PFSK-1 (cell line): ENCODE measurements around the gene SUMO2.

Experiments
- FOXP2 ChIP-seq: optimal IDR thresholded peaks from 2 replicates; pipeline ENCODE3; 2011; ENCODE audit warnings: borderline replicate concordance, control low read depth, inconsistent platforms; ENCODE audit not compliant: insufficient read depth; ENCODE audit errors: extremely low read length, extremely low read depth
- POLR2AphosphoS5 ChIP-seq: IDR thresholded peaks from 2 replicates; pipeline ENCODE4 v1.6.1; 2012; ENCODE audit warnings: low read depth, mild to moderate bottlenecking, control low read depth, low read length, moderate library complexity
- SIN3A ChIP-seq: IDR thresholded peaks from 2 replicates; pipeline ENCODE4 v1.6.1; 2012; ENCODE audit warnings: mild to moderate bottlenecking, low read length, moderate library complexity, borderline replicate concordance; ENCODE audit not compliant: insufficient read depth
- TAF1 ChIP-seq: IDR thresholded peaks from 2 replicates; pipeline ENCODE4 v1.6.1; 2012; ENCODE audit warnings: low read length, control low read depth, borderline replicate concordance; ENCODE audit not compliant: insufficient read depth
- TF ChIP-seq, protein P1 (sequence below), 2 experiments: IDR thresholded peaks; 2 replicates each; pipeline versions ENCODE4 v1.6.1 to v1.8.0; 2011 to 2012; ENCODE audit warnings: low read depth in 2 of 2, low read length in 2 of 2, control low read depth in 1 of 2, inconsistent platforms in 1 of 2, mild to moderate bottlenecking in 1 of 2, moderate library complexity in 1 of 2; ENCODE audit not compliant: insufficient read depth in 1 of 2

Gene SUMO2

GRCh38 chr17:75182319-75182568 lies 515 bp downstream of the SUMO2 start:
- TF ChIP-seq, protein P1, sequence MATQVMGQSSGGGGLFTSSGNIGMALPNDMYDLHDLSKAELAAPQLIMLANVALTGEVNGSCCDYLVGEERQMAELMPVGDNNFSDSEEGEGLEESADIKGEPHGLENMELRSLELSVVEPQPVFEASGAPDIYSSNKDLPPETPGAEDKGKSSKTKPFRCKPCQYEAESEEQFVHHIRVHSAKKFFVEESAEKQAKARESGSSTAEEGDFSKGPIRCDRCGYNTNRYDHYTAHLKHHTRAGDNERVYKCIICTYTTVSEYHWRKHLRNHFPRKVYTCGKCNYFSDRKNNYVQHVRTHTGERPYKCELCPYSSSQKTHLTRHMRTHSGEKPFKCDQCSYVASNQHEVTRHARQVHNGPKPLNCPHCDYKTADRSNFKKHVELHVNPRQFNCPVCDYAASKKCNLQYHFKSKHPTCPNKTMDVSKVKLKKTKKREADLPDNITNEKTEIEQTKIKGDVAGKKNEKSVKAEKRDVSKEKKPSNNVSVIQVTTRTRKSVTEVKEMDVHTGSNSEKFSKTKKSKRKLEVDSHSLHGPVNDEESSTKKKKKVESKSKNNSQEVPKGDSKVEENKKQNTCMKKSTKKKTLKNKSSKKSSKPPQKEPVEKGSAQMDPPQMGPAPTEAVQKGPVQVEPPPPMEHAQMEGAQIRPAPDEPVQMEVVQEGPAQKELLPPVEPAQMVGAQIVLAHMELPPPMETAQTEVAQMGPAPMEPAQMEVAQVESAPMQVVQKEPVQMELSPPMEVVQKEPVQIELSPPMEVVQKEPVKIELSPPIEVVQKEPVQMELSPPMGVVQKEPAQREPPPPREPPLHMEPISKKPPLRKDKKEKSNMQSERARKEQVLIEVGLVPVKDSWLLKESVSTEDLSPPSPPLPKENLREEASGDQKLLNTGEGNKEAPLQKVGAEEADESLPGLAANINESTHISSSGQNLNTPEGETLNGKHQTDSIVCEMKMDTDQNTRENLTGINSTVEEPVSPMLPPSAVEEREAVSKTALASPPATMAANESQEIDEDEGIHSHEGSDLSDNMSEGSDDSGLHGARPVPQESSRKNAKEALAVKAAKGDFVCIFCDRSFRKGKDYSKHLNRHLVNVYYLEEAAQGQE (IDR thresholded peaks at IDR 0.05; ENCODE audit: insufficient read depth in 1 of 2, low read depth in 2 of 2, low read length in 2 of 2): no peak
- TF ChIP-seq POLR2AphosphoS5: no peak
- TF ChIP-seq TAF1: no peak
- TF ChIP-seq FOXP2: peak; percentile 35

- peak; percentile 33; the same call in 1 of the 2 replicates for TF ChIP-seq TAF1
- TF ChIP-seq, protein P1 (IDR thresholded peaks at IDR 0.05; ENCODE audit: insufficient read depth in 1 of 2, low read depth in 2 of 2, low read length in 2 of 2): no peak
These were observed 996 bp downstream of the SUMO2 start for GRCh38 chr17:75181608-75182318.

- no peak for TF ChIP-seq TAF1
- TF ChIP-seq, protein P1 (IDR thresholded peaks at IDR 0.05; ENCODE audit: insufficient read depth in 1 of 2, low read depth in 2 of 2, low read length in 2 of 2): no peak
- no peak for TF ChIP-seq FOXP2
- TF ChIP-seq POLR2AphosphoS5: no peak
- no peak for TF ChIP-seq SIN3A
These were observed 1.6 kb downstream of the SUMO2 start for GRCh38 chr17:75181110-75181509.

- no peak for TF ChIP-seq TAF1
- no peak for TF ChIP-seq SIN3A
- TF ChIP-seq, protein P1 (IDR thresholded peaks at IDR 0.05; ENCODE audit: insufficient read depth in 1 of 2, low read depth in 2 of 2, low read length in 2 of 2): no peak
- TF ChIP-seq POLR2AphosphoS5: no peak
- no peak for TF ChIP-seq FOXP2
These were observed 4.3 kb downstream of the SUMO2 start for GRCh38 chr17:75178453-75178852.

DNA sequence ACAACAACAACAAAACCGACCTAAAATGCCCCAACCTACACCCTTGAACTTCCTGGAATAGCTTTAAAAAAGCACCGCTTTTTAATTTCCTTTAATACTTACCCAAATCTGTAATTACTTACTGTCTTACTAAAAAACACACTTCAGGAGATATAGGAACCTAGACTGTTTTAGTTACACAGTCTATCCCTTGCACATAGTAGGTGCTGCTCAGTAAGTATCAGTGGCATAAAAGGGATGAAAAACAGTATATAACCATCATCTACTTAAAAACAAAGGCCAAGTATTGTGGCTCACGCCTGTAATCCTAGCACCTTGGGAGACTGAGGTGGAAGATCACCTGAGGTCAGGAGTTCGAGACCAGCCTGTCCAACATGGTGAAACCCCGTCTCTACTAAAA lies 6.1 kb downstream of the SUMO2 start:
- TF ChIP-seq TAF1 (no peak), SIN3A (no peak), FOXP2 (no peak), POLR2AphosphoS5 (no peak)
- TF ChIP-seq, protein P1 (IDR thresholded peaks at IDR 0.05; ENCODE audit: insufficient read depth in 1 of 2, low read depth in 2 of 2, low read length in 2 of 2): no peak
